Peyer's patch (tissue), 4 donors: ENCODE data around the gene CDHR5.

ENCODE experiments used
- CTCF ChIP-seq, 6 experiments: fragments of 450-650 bp in 4 of 6; fragments of 200-600 bp in 2 of 6; sonication (generic) in 1 of 6; IDR thresholded peaks; one replicate each; pipeline ENCODE4 v1.5.1; 2017 to 2019; ENCODE audit warnings: antibody characterized with exemption in 6 of 6, mild to moderate bottlenecking in 3 of 6, moderate library complexity in 1 of 6
- POLR2A ChIP-seq, 2 donors: fragments of 450-650 bp; IDR thresholded peaks; one replicate each; pipeline ENCODE4 v1.5.1; 2017; ENCODE audit warnings: antibody characterized with exemption in 2 of 2, mild to moderate bottlenecking in 2 of 2, moderate library complexity in 2 of 2

- TF ChIP-seq POLR2A (IDR thresholded peaks at IDR 0.05) (no peak), CTCF (IDR thresholded peaks at IDR 0.05) (peak in 4 of 6 experiments; percentile 15 to 80 (median 69))
These were observed 12.4 kb downstream of the CDHR5 start for GRCh38 chr11:612201-612960.
